OCI-LY1 (cell line): ENCODE results near the gene VPS33B.

ENCODE experiments used
- H2AFZ ChIP-seq: fragments of 200-600 bp; sonication (generic), shearing (Covaris generic); 2 replicates; pipeline ENCODE4 v1.6.0; 2014; ENCODE audit warnings: antibody characterized with exemption, mild to moderate bottlenecking, low read length
- H3F3A ChIP-seq: fragments of 200-600 bp; sonication (generic), shearing (Covaris generic); 2 replicates; pipeline ENCODE4 v1.6.0; 2014; ENCODE audit warnings: mild to moderate bottlenecking, antibody characterized with exemption, low read length, moderate library complexity; ENCODE audit not compliant: insufficient read depth
- H3K27ac ChIP-seq: fragments of 200-600 bp; sonication (generic); 2 replicates; pipeline ENCODE4 v1.5.1; 2014; ENCODE audit warnings: low read length, mixed run types, mild to moderate bottlenecking, low read depth; ENCODE audit not compliant: poor library complexity, severe bottlenecking
- H3K27me3 ChIP-seq: fragments of 200-600 bp; sonication (generic); 2 replicates; pipeline ENCODE4 v1.6.0; 2014; ENCODE audit warnings: antibody characterized with exemption, mild to moderate bottlenecking, low read length, moderate library complexity; ENCODE audit not compliant: insufficient read depth
- H3K36me3 ChIP-seq: fragments of 200-600 bp; sonication (generic); 2 replicates; pipeline ENCODE4 v1.6.1; 2014; ENCODE audit warnings: mild to moderate bottlenecking, antibody characterized with exemption, low read length, moderate library complexity, mixed read lengths; ENCODE audit not compliant: insufficient read depth
- H3K4me1 ChIP-seq: fragments of 200-600 bp; sonication (generic); 2 replicates; pipeline ENCODE4 v1.5.1; 2014; ENCODE audit warnings: mild to moderate bottlenecking, low read length, moderate library complexity; ENCODE audit not compliant: insufficient read depth, severe bottlenecking
- H3K4me2 ChIP-seq: fragments of 200-600 bp; sonication (generic), shearing (Covaris generic); 2 replicates; pipeline ENCODE4 v1.6.1; 2014; ENCODE audit warnings: low read length
- H3K4me3 ChIP-seq: fragments of 200-600 bp; sonication (generic); 2 replicates; pipeline ENCODE4 v1.5.1; 2014; ENCODE audit warnings: low read length, low read depth, mild to moderate bottlenecking, mixed read lengths; ENCODE audit not compliant: poor library complexity, severe bottlenecking
- H3K79me2 ChIP-seq: fragments of 200-600 bp; shearing (Covaris generic); 2 replicates; pipeline ENCODE4 v1.6.1; 2016; ENCODE audit warnings: mixed run types, low read length, mixed read lengths; ENCODE audit not compliant: insufficient read depth
- H3K9ac ChIP-seq: fragments of 200-600 bp; sonication (generic), shearing (Covaris generic); 2 replicates; pipeline ENCODE4 v1.6.1; 2014; ENCODE audit warnings: mild to moderate bottlenecking, low read length, mixed read lengths
- H3K9me2 ChIP-seq: fragments of 200-600 bp; sonication (generic), shearing (Covaris generic); 2 replicates; pipeline ENCODE4 v1.6.1; 2014; ENCODE audit warnings: low read depth, mild to moderate bottlenecking, low read length, mixed read lengths
- H3K9me3 ChIP-seq: fragments of 200-600 bp; shearing (Covaris generic); 2 replicates; pipeline ENCODE4 v1.6.1; 2014; ENCODE audit warnings: low read length, mixed read lengths
- H4K20me1 ChIP-seq: fragments of 200-600 bp; sonication (generic), shearing (Covaris generic); 2 replicates; pipeline ENCODE4 v1.6.0; 2016; ENCODE audit warnings: mild to moderate bottlenecking, low read length; ENCODE audit not compliant: insufficient read depth
- CTCF ChIP-seq: fragments of 200-600 bp; sonication (generic), shearing (Covaris generic); IDR thresholded peaks from 2 replicates; pipeline ENCODE4 v1.5.1; 2017; ENCODE audit warnings: mild to moderate bottlenecking, antibody characterized with exemption, low read length, moderate library complexity, mixed read lengths
- EZH2 ChIP-seq: fragments of 200-600 bp; sonication (generic), shearing (Covaris generic); IDR thresholded peaks from 2 replicates; pipeline ENCODE4 v1.8.0; 2017; ENCODE audit warnings: borderline replicate concordance, mixed run types, mild to moderate bottlenecking, antibody characterized with exemption, low read length, moderate library complexity, mixed read lengths

The VPS33B gene

GRCh38 chr15:90952901-90953677 is 69.3 kb downstream of the VPS33B start:
- peaks cover 49% of the 10 kb centered on the region for H3K36me3 ChIP-seq
- H4K20me1 ChIP-seq: no peaks in the 10 kb centered on the region
- H3K9ac ChIP-seq: no peak overlapping the region
- H3K27me3 ChIP-seq: no peaks in the 10 kb centered on the region
- H3K9me2 ChIP-seq: no peaks in the 10 kb centered on the region
- H3K27ac ChIP-seq: no peak overlapping the region
- H3K79me2 ChIP-seq: no peaks in the 10 kb centered on the region
- H3K4me2 ChIP-seq: no peak overlapping the region
- no peaks in the 10 kb centered on the region for H3K9me3 ChIP-seq
- TF ChIP-seq EZH2 (no peak), CTCF (no peak)
- no peak overlapping the region for H2AFZ ChIP-seq
- H3K4me1 ChIP-seq: peaks cover 24% of the 10 kb centered on the region
- no peaks in the 10 kb centered on the region for H3F3A ChIP-seq
- H3K4me3 ChIP-seq: no peak overlapping the region

GRCh38 chr15:90950676-90951075 is 71.7 kb downstream of the VPS33B start:
- H3K27me3 ChIP-seq: no peaks in the 10 kb centered on the region
- no peak overlapping the region for H3K4me2 ChIP-seq
- H3F3A ChIP-seq: no peaks in the 10 kb centered on the region
- TF ChIP-seq CTCF (no peak), EZH2 (no peak)
- peaks cover 69% of the 10 kb centered on the region for H3K36me3 ChIP-seq
- H3K27ac ChIP-seq: no peak overlapping the region
- H3K4me3 ChIP-seq: no peak overlapping the region
- no peaks in the 10 kb centered on the region for H3K9me2 ChIP-seq
- H3K79me2 ChIP-seq: no peaks in the 10 kb centered on the region
- H3K9me3 ChIP-seq: no peaks in the 10 kb centered on the region
- no peak overlapping the region for H2AFZ ChIP-seq
- no peaks in the 10 kb centered on the region for H4K20me1 ChIP-seq
- H3K4me1 ChIP-seq: peaks cover 11% of the 10 kb centered on the region
- H3K9ac ChIP-seq: no peak overlapping the region

GRCh38 chr15:90949979-90950675 is 72.3 kb downstream of the VPS33B start:
- H3K9ac ChIP-seq: no peak overlapping the region
- peaks cover 71% of the 10 kb centered on the region for H3K36me3 ChIP-seq
- H3K79me2 ChIP-seq: no peaks in the 10 kb centered on the region
- no peak overlapping the region for H2AFZ ChIP-seq
- no peak overlapping the region for H3K4me3 ChIP-seq
- no peak overlapping the region for H3K27ac ChIP-seq
- H3K4me1 ChIP-seq: peaks cover 6% of the 10 kb centered on the region
- no peaks in the 10 kb centered on the region for H3K9me3 ChIP-seq
- TF ChIP-seq CTCF (no peak), EZH2 (no peak)
- no peaks in the 10 kb centered on the region for H3K27me3 ChIP-seq
- no peak overlapping the region for H3K4me2 ChIP-seq
- no peaks in the 10 kb centered on the region for H3F3A ChIP-seq
- no peaks in the 10 kb centered on the region for H3K9me2 ChIP-seq
- no peaks in the 10 kb centered on the region for H4K20me1 ChIP-seq
